B cell (primary cell): ENCODE data around the gene TLR5.

Experiments used
- EZH2 ChIP-seq: IDR thresholded peaks from 2 replicates; pipeline ENCODE4 v1.6.1; 2012; ENCODE audit warnings: borderline replicate concordance, low read depth, mild to moderate bottlenecking, moderate library complexity, low read length; ENCODE audit not compliant: insufficient read depth, poor library complexity, severe bottlenecking
- TF ChIP-seq, protein P1 (sequence below): fragments of 200-600 bp; IDR thresholded peaks from one replicate; pipeline ENCODE4 v1.8.0; 2022; ENCODE audit warnings: antibody characterized with exemption, mild to moderate bottlenecking

- TF ChIP-seq, protein P1, sequence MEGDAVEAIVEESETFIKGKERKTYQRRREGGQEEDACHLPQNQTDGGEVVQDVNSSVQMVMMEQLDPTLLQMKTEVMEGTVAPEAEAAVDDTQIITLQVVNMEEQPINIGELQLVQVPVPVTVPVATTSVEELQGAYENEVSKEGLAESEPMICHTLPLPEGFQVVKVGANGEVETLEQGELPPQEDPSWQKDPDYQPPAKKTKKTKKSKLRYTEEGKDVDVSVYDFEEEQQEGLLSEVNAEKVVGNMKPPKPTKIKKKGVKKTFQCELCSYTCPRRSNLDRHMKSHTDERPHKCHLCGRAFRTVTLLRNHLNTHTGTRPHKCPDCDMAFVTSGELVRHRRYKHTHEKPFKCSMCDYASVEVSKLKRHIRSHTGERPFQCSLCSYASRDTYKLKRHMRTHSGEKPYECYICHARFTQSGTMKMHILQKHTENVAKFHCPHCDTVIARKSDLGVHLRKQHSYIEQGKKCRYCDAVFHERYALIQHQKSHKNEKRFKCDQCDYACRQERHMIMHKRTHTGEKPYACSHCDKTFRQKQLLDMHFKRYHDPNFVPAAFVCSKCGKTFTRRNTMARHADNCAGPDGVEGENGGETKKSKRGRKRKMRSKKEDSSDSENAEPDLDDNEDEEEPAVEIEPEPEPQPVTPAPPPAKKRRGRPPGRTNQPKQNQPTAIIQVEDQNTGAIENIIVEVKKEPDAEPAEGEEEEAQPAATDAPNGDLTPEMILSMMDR, result peak; percentile 59
- no peak for TF ChIP-seq EZH2
These were observed at the start of gene TLR5 for GRCh38 chr1:223142795-223143536.
